Stimulated activated naive B cell treated with anti-CD40 and anti-IgM and Interleukin-4, amounts not matched to agents 10 μg/mL and 1 μg/mL and 100 μg/mL, for 72 hours (primary cell): ENCODE measurements around the gene PLS1.
"Not testable (repeated sequence)": the region's sequence is repeated elsewhere in the genome, so short reads cannot be mapped to it uniquely, and the experiment has no call there.

Source experiments
- ATAC-seq, 2 donors: fragments of 150-1000 bp; cut with Tn5 transposase; replicated peaks; 2 replicates each; pipeline ENCODE4 v1.10.0; 2021; ENCODE audit warnings: moderate library complexity in 1 of 2
- DNase-seq: peaks from one replicate; pipeline ENCODE4 v3.0.0; 2021
- H3K27ac Mint-ChIP-seq: one replicate; pipeline ENCODE4 v1.8.0; 2022; ENCODE audit warnings: mild to moderate bottlenecking, mixed read lengths
- H3K27me3 Mint-ChIP-seq, 2 donors: one replicate each; pipeline ENCODE4 v1.8.0; 2022; ENCODE audit warnings: mixed read lengths in 2 of 2
- H3K36me3 Mint-ChIP-seq, 2 donors: one replicate each; pipeline ENCODE4 v1.8.0; 2022; ENCODE audit warnings: mixed read lengths in 2 of 2, mild to moderate bottlenecking in 1 of 2
- H3K4me1 Mint-ChIP-seq, 2 donors: one replicate each; pipeline ENCODE4 v1.8.0; 2022; ENCODE audit warnings: mixed read lengths in 2 of 2, mild to moderate bottlenecking in 1 of 2
- H3K4me3 Mint-ChIP-seq, 2 donors: one replicate each; pipeline ENCODE4 v1.8.0; 2022; ENCODE audit warnings: mild to moderate bottlenecking in 2 of 2, mixed read lengths in 2 of 2, moderate library complexity in 1 of 2
- H3K9me3 Mint-ChIP-seq, 2 donors: one replicate each; pipeline ENCODE4 v1.8.0; 2022; ENCODE audit warnings: mixed read lengths in 2 of 2, mild to moderate bottlenecking in 1 of 2

PLS1 gene, protein sequence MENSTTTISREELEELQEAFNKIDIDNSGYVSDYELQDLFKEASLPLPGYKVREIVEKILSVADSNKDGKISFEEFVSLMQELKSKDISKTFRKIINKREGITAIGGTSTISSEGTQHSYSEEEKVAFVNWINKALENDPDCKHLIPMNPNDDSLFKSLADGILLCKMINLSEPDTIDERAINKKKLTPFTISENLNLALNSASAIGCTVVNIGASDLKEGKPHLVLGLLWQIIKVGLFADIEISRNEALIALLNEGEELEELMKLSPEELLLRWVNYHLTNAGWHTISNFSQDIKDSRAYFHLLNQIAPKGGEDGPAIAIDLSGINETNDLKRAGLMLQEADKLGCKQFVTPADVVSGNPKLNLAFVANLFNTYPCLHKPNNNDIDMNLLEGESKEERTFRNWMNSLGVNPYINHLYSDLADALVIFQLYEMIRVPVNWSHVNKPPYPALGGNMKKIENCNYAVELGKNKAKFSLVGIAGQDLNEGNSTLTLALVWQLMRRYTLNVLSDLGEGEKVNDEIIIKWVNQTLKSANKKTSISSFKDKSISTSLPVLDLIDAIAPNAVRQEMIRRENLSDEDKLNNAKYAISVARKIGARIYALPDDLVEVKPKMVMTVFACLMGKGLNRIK

DNA sequence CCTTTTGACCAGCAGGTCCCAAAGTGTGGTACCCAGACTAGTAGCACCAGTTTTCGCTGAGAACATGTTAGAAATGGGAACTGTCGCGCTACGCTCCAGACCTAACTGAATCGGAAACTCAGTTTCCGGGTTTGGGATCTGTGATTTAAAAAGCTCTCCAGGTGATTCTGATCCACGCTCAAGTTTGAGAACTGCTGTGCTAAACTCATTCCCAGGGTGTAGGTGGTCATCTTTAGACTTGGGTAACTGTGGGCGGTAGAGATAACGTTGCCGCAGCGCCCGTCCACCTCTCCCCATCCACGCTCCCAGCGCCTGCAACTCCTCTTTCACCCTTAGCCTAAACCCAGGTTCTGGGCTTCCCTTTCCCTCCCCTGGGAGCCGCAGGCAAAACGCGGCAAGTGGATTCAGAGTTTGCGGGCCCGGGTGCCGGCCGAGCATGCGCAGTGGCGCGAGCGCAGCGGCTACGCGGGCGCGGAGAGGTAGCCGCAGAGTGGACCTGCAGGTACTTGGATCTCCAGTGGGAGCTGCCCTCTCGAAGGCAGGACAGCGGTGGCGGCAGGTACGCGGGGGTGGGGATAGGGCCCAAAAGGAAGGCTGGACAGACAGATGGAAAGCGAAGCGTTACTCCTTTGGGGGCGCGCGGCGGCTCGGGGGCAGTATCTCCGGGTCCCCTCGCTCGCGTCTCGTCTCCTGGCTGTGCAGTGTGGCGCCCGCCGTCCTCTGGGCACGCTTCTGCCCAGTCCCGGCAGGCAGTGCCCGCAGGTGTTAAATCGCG is at the start of gene PLS1:
Gene PLS1, plus strand, starts transcription at position 443 of the 775 bp plus-strand sequence. CDS start 67,845 bp downstream, outside the sequence.
- no peaks in the 10 kb centered on the region for H3K36me3 Mint-ChIP-seq
- peak within 1 kb of the TSS; percentile 80 for H3K27ac Mint-ChIP-seq

DNA sequence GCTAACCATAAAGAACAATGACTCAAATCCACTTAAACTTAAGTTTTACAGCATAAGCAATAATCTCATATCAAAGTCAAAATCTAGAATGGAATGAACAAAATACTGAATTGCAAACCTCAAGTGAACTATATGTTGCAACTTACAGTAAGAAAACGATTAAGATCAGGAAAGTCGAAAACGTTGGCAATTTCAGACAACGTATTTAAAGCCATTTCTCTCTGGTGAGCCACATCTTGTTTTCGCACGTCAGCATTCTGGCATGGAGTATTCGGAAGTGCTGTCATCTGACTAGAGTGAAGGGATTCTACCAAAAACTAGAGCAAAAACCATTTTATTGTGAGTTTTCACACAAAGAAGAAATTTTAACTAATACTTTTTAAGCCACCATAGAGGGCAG is 46.2 kb upstream of the PLS1 start:
- no peak overlapping the region for H3K27ac Mint-ChIP-seq
- no peaks in the 10 kb centered on the region for H3K9me3 Mint-ChIP-seq
- DNase-seq: no peak
- peaks cover 30 to 44% of the 10 kb centered on the region in 2 donors for H3K36me3 Mint-ChIP-seq
- no peak for ATAC-seq
- H3K4me1 Mint-ChIP-seq: no peaks in the 10 kb centered on the region
- no peaks in the 10 kb centered on the region for H3K27me3 Mint-ChIP-seq
- no peak overlapping the region for H3K4me3 Mint-ChIP-seq

More for the DNA sequence above, at the start of gene PLS1:
- Mint-ChIP-seq H3K9me3 (peaks cover 0 to 3% of the 10 kb centered on the region in 2 donors), H3K4me3 (peak within 1 kb of the TSS; percentile 96 to 99), H3K27me3 (peaks cover 0 to 3% of the 10 kb centered on the region in 2 donors), H3K4me1 (peaks cover 6 to 13% of the 10 kb centered on the region in 2 donors)
- ATAC-seq (peak; percentile 89 to 94), DNase-seq (peak; percentile 77)

DNA sequence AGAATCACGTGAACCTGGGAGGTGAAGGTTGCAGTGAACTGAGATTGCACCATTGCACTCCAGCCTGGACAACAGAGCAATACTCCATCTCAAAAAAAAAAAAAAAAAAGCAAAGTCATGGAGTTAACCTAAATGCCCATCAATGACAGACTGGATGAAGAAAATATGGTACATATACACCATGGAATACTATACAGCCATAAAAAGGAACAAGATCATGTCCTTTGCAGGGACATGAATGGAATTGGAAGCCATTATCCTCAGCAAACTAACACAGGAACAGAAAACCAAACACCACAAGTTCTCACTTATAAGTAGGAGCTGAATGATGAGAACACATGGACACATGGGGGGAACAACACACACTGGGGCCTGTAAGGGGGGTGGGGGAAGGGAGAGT is 43.6 kb upstream of the PLS1 start:
- H3K27ac Mint-ChIP-seq, H3K9me3 Mint-ChIP-seq, H3K27me3 Mint-ChIP-seq, H3K4me1 Mint-ChIP-seq, ATAC-seq, DNase-seq, H3K4me3 Mint-ChIP-seq: not testable (repeated sequence)
- peaks cover 30 to 52% of the 10 kb centered on the region in 2 donors for H3K36me3 Mint-ChIP-seq

DNA sequence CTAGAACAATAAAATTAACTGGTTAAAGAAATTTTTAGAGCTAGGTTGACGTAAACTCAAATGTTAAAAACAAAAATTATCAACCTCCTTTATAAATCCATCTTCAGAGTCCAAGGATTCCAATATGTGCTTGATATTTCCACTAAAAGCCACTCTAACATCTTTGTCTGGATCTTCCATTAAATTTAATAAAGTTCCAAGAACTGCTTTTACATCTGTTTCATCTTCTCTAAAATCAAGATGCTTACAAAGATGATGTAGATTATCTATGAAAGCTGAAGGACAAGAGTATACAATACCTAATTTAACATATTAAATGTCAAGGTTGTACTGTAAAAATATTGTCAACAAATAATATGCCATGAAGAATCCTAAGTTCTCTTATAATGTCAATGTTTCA is 42.5 kb upstream of the PLS1 start:
- no peaks in the 10 kb centered on the region for H3K27me3 Mint-ChIP-seq
- ATAC-seq: no peak
- H3K4me1 Mint-ChIP-seq: no peaks in the 10 kb centered on the region
- peaks cover 30 to 50% of the 10 kb centered on the region in 2 donors for H3K36me3 Mint-ChIP-seq
- DNase-seq: no peak
- H3K4me3 Mint-ChIP-seq: no peak overlapping the region
- no peak overlapping the region for H3K27ac Mint-ChIP-seq
- no peaks in the 10 kb centered on the region for H3K9me3 Mint-ChIP-seq

DNA sequence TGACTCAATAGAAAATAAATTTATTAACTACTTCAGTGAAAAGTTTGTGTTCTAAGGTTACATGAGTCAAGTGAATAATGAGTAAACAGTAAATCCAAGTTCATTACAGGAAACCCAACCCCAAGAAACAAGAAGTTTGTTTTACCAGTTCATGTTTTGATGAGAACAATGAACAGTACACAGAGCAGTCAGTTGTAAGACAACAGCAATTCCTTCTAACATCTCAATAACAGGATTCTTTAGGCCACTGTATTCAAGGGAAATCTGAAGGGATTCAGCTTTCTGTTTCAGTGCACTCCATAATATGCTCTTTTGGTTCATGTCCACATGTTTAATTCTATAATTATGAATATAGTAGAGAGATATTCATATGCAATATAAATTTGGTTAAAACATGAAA is 36.1 kb upstream of the PLS1 start:
- H3K36me3 Mint-ChIP-seq: peaks cover 12 to 32% of the 10 kb centered on the region in 2 donors
- H3K4me1 Mint-ChIP-seq: no peaks in the 10 kb centered on the region
- no peak overlapping the region for H3K27ac Mint-ChIP-seq
- no peaks in the 10 kb centered on the region for H3K27me3 Mint-ChIP-seq
- ATAC-seq: no peak
- no peak overlapping the region for H3K4me3 Mint-ChIP-seq
- no peaks in the 10 kb centered on the region for H3K9me3 Mint-ChIP-seq
- no peak for DNase-seq

DNA sequence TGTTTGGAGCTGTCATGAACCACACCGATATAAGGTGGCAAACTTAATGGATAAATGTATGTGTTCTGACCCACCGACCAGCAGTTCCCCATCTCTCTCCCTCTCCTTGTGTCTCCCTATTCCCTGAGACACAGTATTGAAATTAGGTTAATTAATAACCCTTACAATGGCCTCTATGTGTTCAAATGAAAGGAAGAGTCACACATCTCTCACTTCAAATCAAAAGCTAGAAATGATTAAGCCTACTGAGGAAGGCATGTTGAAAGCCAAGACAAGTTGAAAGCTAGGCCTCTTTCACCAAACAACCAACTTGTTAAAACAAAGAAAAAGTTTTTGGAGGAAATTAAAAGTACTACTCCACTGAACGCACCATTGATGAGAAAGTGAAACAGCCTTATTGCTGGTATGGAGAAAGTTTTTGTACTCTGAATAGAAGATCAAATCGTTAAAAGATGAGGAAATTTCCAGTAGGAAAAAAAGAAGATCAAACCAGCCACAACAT is 32.6 kb upstream of the PLS1 start:
- H3K4me1 Mint-ChIP-seq: peaks cover 2 to 4% of the 10 kb centered on the region in 2 donors
- no peaks in the 10 kb centered on the region for H3K9me3 Mint-ChIP-seq
- H3K36me3 Mint-ChIP-seq: peaks cover 14 to 29% of the 10 kb centered on the region in 2 donors
- ATAC-seq: no peak
- H3K27ac Mint-ChIP-seq: no peak overlapping the region
- no peak for DNase-seq
- no peak overlapping the region for H3K4me3 Mint-ChIP-seq
- no peaks in the 10 kb centered on the region for H3K27me3 Mint-ChIP-seq

DNA sequence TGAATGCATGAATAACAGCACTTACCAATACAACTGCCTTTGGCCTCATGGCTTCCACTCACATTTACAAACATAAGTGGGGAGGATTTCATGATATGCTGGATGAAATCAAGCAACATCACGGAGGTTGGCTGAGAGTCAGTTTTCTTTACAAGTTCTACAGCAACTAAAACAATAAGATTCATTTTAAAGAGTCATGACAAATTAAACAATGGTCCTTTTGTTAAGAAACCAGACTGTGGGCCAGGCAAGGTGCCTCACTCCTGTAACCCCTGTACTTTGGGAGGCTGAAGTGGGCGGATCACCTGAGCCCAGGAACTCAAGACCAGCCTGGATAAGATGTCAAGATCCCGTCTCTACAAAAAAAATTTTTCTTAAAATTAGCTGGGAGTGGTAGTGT is 30.1 kb upstream of the PLS1 start:
- Mint-ChIP-seq H3K27me3 (no peaks in the 10 kb centered on the region), H3K4me3 (no peak overlapping the region), H3K4me1 (peaks cover 5 to 11% of the 10 kb centered on the region in 2 donors), H3K27ac (no peak overlapping the region), H3K9me3 (no peaks in the 10 kb centered on the region), H3K36me3 (peaks cover 15 to 37% of the 10 kb centered on the region in 2 donors)
- ATAC-seq: no peak
- no peak for DNase-seq

DNA sequence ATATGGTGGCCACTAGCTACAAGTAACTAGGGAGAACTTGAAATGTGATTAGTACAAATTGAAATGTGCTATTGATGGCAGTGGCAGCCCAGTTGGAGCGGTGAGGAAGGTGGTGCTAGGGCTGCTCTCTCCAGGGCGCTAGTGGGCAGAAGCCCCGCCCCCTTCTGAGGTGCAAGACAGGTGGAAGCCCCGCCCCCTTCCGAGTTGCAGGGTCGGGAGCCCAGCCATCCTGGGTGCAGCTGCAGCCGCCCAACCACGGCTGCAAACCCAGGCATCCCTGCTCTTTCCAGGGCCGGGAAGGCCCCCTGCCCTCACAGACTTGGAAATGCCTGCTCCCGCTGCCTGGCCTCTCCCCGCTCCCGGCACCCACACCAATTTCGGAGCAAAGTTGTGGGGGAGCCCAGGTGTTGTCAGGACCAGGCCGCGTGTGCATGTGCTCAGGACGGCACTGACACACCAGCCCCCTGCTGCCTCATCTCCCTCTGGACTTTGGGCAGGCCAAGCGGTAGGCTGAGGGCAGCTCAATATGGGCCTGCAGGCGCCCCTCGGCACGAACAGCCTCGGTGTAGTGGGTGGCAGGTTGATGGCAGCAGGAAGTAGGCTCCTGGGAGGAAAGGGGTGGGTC is 27.7 kb upstream of the PLS1 start:
- H3K27ac Mint-ChIP-seq: no peak overlapping the region
- peaks cover 8 to 27% of the 10 kb centered on the region in 2 donors for H3K36me3 Mint-ChIP-seq
- DNase-seq (no peak), ATAC-seq (no peak)
- H3K4me3 Mint-ChIP-seq: no peak overlapping the region
- H3K9me3 Mint-ChIP-seq: no peaks in the 10 kb centered on the region
- H3K27me3 Mint-ChIP-seq: no peaks in the 10 kb centered on the region
- peaks cover 5 to 11% of the 10 kb centered on the region in 2 donors for H3K4me1 Mint-ChIP-seq

DNA sequence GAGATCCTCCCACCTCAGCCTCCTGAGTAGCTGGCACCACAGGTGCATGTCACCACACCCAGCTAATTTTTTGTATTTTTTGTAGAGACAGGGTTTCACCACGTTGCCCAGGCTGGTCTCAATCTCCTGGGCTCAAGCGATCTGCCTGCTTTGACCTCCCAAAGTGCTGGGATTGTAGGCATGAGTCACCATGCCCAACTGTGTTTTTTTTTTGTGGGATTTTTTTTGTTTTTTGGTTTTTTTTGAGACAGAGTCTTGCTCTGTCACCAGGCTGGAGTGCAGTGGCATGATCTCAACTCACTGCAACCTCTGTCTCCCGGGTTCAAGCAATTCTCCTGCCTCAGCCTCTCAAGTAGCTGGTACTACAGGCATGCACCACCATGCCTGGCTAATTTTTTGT is 26.8 kb upstream of the PLS1 start:
- not testable (repeated sequence) for H3K9me3 Mint-ChIP-seq, DNase-seq, H3K27me3 Mint-ChIP-seq, H3K4me3 Mint-ChIP-seq, H3K27ac Mint-ChIP-seq, ATAC-seq
- H3K36me3 Mint-ChIP-seq: peaks cover 11 to 28% of the 10 kb centered on the region in 2 donors
- H3K4me1 Mint-ChIP-seq: peaks cover 5 to 19% of the 10 kb centered on the region in 2 donors

DNA sequence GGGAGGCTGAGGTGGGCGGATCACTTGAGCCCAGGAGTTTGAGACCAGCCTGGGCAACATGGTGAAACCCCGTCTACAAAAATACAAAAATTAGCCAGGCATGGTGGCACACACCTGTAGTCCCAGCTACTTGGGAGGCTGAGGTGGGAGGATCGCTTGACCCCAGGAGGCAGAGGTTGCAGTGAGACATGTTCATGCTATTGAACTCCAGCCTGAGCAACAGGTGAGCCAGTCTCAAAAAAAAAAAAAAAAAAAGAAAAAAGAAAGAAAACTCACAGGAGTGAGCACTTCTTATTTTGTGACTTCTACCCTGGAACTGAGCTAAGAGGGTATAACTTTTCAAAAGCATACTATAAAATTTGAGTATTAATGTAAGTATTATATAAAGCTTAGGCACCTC is 22.0 kb upstream of the PLS1 start:
- peak overlapping the region; percentile 86 for H3K27ac Mint-ChIP-seq
- not testable (repeated sequence) for H3K27me3 Mint-ChIP-seq, H3K4me3 Mint-ChIP-seq, ATAC-seq, DNase-seq, H3K9me3 Mint-ChIP-seq
- peaks cover 11 to 24% of the 10 kb centered on the region in 2 donors for H3K36me3 Mint-ChIP-seq
- H3K4me1 Mint-ChIP-seq: peaks cover 23 to 46% of the 10 kb centered on the region in 2 donors

DNA sequence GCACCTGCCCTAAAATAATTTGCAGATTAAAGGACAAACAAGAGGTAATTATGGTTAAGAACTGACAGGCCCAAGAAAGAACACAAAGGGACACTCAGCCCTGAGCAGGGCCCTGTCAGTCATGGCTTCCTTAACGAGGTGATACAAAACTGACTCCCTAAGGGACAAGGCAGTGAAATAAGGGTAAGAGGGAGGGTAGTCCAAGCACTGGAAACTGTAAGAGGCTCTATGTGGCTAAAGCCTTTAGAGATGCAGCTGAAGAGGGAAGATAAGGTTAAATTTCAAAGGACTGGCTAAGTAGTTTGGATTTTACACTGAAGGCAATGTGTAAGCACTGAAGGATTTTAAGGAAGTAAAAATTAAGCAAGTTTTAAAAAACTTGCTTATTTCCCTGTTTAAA is 21.5 kb upstream of the PLS1 start:
- Mint-ChIP-seq H3K4me1 (peaks cover 24 to 51% of the 10 kb centered on the region in 2 donors), H3K9me3 (no peaks in the 10 kb centered on the region), H3K27me3 (no peaks in the 10 kb centered on the region), H3K4me3 (no peak overlapping the region), H3K36me3 (peaks cover 11 to 24% of the 10 kb centered on the region in 2 donors), H3K27ac (peak overlapping the region; percentile 86)
- no peak for DNase-seq
- no peak for ATAC-seq

DNA sequence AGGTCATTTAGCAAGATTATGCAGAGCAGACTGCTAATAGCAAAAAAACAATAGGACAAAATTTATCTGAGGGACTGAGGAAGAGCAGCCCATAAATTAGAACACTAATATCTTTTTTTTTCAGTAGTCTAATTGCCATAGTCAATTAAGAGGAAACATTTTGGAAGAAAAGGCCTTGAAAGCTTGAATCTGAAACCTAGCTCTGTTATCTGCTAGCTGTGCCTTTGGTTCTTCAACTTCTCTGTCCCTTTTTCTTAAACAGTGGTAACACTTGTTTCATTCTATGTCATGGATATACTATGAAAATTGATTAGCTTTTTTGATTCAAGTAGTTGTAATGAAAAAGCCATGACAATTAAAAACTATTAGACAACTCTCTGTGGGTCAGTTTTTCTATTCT is 19.4 kb upstream of the PLS1 start:
- H3K9me3 Mint-ChIP-seq: no peaks in the 10 kb centered on the region
- H3K27me3 Mint-ChIP-seq: peaks cover 0 to 4% of the 10 kb centered on the region in 2 donors
- peak overlapping the region; percentile 77 to 96 for H3K4me3 Mint-ChIP-seq
- ATAC-seq (no peak), DNase-seq (no peak)
- H3K27ac Mint-ChIP-seq: no peak overlapping the region
- peaks cover 25 to 49% of the 10 kb centered on the region in 2 donors for H3K4me1 Mint-ChIP-seq
- H3K36me3 Mint-ChIP-seq: peaks cover 8 to 13% of the 10 kb centered on the region in 2 donors

DNA sequence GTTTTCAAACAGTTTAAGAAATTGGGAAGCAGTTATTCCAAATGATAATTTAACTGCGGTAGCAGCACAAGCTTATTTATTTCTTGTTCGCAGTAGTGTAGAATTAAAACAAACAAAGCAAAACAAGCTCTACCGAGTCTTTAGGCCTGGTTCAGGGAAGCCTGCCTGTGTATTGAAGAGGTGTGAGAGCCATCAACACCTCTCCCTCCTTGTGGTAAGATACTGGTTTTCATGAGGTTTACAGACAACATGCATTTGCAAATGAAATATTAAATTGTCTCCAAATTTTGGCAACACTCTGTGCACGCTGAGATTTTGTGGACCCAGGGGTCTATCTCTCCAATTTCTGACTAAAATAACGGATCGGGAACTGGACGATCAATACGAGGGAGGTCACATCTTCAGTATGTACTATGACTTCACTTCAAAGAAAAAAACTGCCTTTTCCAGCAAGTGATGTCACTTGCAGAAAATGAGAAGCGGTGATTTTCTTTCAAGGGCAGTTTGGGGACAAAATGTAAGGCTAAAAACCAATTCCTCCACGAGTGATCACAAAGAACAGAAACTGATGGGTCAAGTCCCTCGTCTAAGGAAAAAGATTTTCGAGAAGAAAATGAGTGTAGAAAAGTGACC is 18.4 kb upstream of the PLS1 start:
- no peak for DNase-seq
- Mint-ChIP-seq H3K9me3 (no peaks in the 10 kb centered on the region), H3K27me3 (peaks cover 0 to 5% of the 10 kb centered on the region in 2 donors), H3K4me1 (peaks cover 25 to 49% of the 10 kb centered on the region in 2 donors), H3K4me3 (peak overlapping the region; percentile 91 to 96), H3K27ac (peak overlapping the region; percentile 98), H3K36me3 (peaks cover 8 to 13% of the 10 kb centered on the region in 2 donors)
- ATAC-seq: no peak
